ENCODE results near the gene LRRC47.

LRRC47 gene

GRCh38 chr1:3787349-3787715 is 9.0 kb downstream of the LRRC47 start:
- peak in 2 of 3 donors; percentile 50 to 52 for DNase-seq (ENCODE audit: low read depth in 2 of 3, low spot score in 1 of 3)

DNA sequence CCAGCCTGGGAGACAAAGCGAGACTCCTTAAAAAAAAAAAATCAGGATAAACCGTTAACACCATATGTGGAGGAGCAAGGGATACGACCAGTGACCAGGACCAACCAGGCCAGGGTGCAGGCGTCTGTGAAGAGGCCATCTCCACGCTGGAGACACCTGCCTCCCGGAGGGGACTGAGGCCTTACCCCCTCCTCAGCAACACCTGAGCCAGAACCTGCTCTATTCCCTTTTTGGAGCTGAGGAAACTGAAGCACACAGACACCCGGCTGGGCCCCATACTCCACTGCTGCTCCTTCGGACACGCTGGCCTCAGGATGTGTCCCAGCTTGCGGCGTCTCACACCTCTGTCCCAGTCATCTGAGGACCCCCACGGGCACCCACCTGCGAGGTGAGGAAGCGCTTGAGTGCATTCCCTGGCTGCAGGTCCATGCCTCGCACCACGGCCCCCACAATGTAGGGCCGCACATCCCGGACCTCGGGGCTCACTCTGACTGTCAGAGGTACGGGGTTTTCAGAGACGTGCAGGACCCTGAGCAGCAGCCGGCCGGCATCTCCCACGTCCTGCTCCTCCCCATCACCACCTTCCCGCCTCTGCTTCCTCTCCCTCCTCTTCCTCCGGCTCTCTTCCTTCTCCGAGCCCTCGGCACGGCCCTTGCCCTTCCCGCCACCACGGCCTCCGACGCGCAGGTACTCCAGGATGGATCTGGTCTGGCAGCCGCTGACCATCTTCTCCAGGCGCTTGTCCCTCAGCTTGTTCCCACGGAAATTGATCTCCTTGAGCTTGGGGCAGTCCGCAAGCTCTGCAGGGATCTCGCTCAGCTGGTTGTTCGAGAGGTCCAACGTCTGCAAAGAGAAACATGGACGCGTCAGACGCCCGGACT is 9.6 kb downstream of the LRRC47 start:
- DNase-seq (ENCODE audit: low read depth in 2 of 3, low spot score in 1 of 3) = no peak

DNA sequence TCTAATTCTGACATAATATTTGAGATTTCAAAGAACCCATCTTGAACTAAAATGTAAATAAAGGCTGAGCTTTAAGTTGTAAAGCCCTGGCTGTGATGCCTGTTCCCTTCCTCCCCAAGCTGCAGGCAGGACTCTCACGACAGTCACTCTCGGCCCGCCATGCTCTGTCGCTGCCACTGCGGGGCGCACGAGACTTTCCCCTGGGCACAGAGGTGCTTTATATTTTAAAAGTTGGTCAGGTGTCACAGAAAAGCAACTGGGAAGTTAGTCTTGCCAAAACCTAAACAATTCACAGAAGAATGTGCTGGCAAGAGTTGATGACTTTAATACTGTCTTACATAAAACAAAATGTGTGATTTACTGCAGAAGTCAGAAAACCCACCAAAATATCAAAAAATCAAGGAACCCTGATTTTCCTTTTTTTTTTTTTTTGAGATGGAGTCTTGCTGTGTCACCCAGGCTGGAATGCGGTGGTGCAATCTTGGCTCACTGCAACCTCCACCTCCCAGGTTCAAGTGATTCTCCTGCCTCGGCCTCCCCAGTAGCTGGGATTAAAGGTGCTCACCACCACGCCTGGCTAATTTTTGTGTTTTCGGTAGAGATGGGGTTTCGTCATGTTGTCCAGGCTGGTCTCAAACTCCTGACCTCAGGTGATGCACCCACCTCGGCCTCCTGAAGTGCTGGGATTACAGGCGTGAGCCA is 10.7 kb downstream of the LRRC47 start:
- no peak for DNase-seq (ENCODE audit: low read depth in 2 of 3, low spot score in 1 of 3)

GRCh38 chr1:3785045-3785444 is 11.3 kb downstream of the LRRC47 start:
- no peak for DNase-seq (ENCODE audit: low read depth in 2 of 3, low spot score in 1 of 3)

GRCh38 chr1:3783651-3784474 is 12.4 kb downstream of the LRRC47 start:
- no peak for DNase-seq (ENCODE audit: low read depth in 2 of 3, low spot score in 1 of 3)

GRCh38 chr1:3780901-3781300 is 15.4 kb downstream of the LRRC47 start:
- no peak for DNase-seq (ENCODE audit: low read depth in 2 of 3, low spot score in 1 of 3)

- no peak for DNase-seq (ENCODE audit: low read depth in 2 of 3, low spot score in 1 of 3)
Observed at GRCh38 chr1:3779912-3780416, 16.3 kb downstream of the LRRC47 start.

- DNase-seq (ENCODE audit: low read depth in 2 of 3, low spot score in 1 of 3) = no peak
Observed at GRCh38 chr1:3779265-3779911, 16.9 kb downstream of the LRRC47 start.

DNA sequence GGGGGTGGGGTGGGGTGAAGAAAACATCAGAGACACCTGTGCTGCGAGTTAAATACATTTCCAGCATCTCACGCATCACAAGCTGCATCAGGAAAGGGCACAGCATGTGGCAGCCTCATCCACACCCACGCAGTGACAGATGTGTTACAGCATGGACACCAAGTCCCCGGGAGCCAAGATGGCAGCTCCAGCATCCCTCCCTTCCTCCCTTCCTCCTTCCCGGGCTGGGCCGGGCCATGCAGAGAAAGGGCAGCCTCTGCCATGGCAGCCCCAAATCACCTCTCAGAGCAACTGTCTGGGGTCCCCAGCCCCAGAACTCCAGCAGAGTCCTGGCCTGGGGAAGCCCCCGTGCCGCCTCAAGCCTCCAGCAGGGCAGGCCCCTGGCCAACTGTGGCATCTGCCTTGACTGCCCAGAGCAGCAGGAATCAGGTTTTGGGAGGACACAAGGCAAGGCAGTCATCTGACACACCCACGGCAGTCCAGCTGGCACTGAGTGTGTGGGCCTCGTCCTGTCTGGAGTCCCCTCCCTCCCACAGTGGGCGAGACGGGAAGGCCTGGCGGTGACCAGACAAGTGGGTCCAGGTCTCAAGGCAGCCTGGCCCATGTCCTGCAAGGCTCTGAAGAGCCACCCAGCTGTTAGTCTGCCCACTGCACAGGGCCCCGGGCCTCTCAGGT is 17.6 kb downstream of the LRRC47 start:
- no peak for DNase-seq (ENCODE audit: low read depth in 2 of 3, low spot score in 1 of 3)

- DNase-seq (ENCODE audit: low read depth in 2 of 3, low spot score in 1 of 3) = no peak
Observed at GRCh38 chr1:3777647-3778589, 18.4 kb downstream of the LRRC47 start.

GRCh38 chr1:3777078-3777547 is 19.2 kb downstream of the LRRC47 start:
- DNase-seq (ENCODE audit: low read depth in 2 of 3, low spot score in 1 of 3) = no peak

DNA sequence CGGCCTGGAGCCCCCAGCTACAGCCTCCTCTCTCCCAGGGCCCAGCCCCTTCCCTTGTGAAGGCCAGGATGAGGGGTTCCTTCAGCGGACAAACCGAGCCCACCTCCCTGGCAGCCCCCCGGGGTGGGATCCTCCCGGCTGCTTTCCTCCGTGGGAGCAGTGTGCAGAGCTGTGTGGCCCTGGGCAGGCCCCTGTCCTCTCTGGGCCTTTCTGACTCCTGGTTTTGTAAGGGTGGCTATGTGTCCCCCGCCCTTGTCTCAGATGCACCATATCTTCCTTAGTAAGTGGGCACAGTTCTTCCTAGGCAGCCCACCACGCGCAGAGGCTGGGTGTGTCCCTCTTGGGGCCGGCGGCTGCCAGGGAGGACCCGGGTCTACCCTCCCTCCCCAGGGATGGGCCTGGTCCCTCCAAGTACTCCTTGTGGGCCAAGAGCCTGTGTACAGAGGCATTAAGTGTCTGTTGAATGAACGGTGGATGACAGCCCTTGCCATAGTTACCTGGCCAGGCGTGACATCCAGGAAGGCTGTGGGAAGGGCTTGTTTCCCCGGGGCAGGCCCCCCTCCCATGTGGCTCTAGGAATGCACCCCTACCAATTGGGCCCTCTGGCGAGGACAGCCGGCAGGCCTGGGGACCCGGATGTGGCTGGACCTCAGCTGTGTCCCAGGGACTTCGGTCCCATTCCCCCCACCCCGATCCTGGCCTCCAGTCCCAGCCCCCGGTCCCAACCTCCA is 19.9 kb downstream of the LRRC47 start:
- no peak for DNase-seq (ENCODE audit: low read depth in 2 of 3, low spot score in 1 of 3)

- peak; percentile 21 to 46 (median 42) for DNase-seq (ENCODE audit: low read depth in 2 of 3, low spot score in 1 of 3)
Observed at GRCh38 chr1:3775490-3776230, 20.6 kb downstream of the LRRC47 start.

GRCh38 chr1:3774946-3775489 is 21.3 kb downstream of the LRRC47 start:
- DNase-seq (ENCODE audit: low read depth in 2 of 3, low spot score in 1 of 3) = no peak

DNA sequence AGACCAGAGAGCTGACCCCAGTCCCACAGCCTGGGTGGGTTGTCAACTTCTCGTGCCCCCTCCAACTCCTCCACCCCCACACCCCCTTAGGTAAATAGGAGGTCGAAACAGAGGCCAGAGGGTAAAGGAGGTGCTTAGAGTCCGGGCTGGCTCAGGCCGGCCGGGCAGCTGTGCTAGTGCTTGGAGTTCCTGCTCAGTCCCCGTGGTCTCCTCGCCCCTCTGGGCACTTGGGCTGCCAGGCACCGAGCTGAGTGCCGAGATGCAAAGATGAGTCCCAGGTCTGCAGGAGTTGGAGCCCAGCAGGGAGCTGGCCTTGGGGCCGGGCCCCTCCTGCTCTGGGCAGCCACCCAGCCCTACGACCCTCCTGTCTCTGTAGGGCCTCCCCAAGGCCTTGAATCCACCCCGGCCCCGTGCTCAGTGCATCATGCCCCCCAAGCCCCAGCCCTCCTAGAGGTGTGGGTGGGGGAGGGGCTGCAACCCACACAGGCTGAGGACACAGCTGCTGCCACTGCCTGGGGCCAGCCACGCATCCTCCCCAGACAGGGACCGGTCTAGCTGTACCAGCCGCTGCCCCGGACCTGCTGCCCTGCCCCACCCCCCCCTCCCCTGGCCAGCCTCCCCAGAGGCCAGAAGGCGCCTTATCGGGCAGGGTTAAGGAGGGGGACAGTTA is 21.9 kb downstream of the LRRC47 start:
- DNase-seq (ENCODE audit: low read depth in 2 of 3, low spot score in 1 of 3) = no peak

- DNase-seq (ENCODE audit: low read depth in 2 of 3, low spot score in 1 of 3) = no peak
Observed at GRCh38 chr1:3773572-3774275, 22.6 kb downstream of the LRRC47 start.
